Measurements from ENCODE around the gene PHF1. TPM values are rescaled to one million over a fixed set of nuclear protein-coding genes. Genes with fewer than 3 reads are reported as not detected.
A peak's percentile ranks its signal among the peaks of the same experiment; 100 is the strongest.
"Not testable (repeated sequence)": the region's sequence is repeated elsewhere in the genome, so short reads cannot be mapped to it uniquely, and the experiment has no call there.

Gene PHF1
- total RNA-seq, 4 donors from 2014 or later, result 75.3 to 109 (median 88.5) TPM

DNA sequence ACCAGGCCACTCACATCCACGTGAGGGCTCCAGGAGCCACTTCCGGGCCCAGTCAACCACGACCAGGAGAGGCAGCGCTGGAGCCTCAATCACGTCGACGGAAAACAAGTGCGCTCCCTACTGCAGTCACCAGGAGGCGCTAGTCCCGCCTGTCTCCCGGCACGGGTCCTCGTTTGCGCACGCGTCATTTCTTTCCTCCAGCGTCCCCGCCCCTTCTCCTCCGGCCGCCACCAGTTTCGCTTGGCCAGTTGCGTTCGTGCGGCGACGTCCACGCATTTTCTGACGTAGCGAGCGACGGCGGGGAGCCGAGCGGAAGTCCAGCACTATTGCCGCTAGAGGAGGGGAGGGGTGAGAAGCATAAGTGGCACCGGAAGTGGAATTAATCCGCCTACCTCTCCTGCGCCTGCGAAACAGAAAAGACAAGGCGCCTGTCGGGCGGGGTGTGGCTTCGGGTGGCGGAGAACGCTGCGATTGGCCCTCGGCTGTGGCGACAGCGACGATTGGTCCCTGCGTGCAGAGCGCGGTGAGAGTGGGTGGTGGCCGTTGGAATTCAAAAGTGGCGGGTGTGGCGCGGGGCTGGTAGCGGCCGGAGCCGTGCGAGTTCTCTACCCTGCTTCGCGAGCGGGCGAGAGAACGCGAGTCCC, 19.4 kb upstream of the PHF1 start, which contains the start of gene KIFC1:
Gene KIFC1 (plus strand): TSS at position 546 of the 644 bp plus-strand sequence. CDS start 163 bp downstream, outside the sequence.
- H3K4me1 ChIP-seq, result peaks cover 15 to 16% of the 10 kb centered on the region in 2 donors
- TF ChIP-seq, protein P1, sequence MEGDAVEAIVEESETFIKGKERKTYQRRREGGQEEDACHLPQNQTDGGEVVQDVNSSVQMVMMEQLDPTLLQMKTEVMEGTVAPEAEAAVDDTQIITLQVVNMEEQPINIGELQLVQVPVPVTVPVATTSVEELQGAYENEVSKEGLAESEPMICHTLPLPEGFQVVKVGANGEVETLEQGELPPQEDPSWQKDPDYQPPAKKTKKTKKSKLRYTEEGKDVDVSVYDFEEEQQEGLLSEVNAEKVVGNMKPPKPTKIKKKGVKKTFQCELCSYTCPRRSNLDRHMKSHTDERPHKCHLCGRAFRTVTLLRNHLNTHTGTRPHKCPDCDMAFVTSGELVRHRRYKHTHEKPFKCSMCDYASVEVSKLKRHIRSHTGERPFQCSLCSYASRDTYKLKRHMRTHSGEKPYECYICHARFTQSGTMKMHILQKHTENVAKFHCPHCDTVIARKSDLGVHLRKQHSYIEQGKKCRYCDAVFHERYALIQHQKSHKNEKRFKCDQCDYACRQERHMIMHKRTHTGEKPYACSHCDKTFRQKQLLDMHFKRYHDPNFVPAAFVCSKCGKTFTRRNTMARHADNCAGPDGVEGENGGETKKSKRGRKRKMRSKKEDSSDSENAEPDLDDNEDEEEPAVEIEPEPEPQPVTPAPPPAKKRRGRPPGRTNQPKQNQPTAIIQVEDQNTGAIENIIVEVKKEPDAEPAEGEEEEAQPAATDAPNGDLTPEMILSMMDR (IDR thresholded peaks at IDR 0.05), result peak; percentile 89 to 99 (median 96)
- TF ChIP-seq POLR2A (IDR thresholded peaks at IDR 0.05), result no peak
- H3K36me3 ChIP-seq, result no peaks in the 10 kb centered on the region
- H3K4me3 ChIP-seq (replicated peaks in 1 of 3), result peak within 1 kb of the TSS in 1 of 3 donors; percentile 34
- H3K27me3 ChIP-seq, result no peaks in the 10 kb centered on the region
- peak; percentile 99 for DNase-seq
- H3K27ac ChIP-seq, result peak within 1 kb of the TSS; percentile 87 to 97 (median 96)
- intact Hi-C loops (cut with DNase I), result no loop called here
- 0 to 2% methylated on average over 22 to 61 of the region's 67 CpGs for WGBS, 2 donors
- H3K9me3 ChIP-seq, result no peaks in the 10 kb centered on the region

DNA sequence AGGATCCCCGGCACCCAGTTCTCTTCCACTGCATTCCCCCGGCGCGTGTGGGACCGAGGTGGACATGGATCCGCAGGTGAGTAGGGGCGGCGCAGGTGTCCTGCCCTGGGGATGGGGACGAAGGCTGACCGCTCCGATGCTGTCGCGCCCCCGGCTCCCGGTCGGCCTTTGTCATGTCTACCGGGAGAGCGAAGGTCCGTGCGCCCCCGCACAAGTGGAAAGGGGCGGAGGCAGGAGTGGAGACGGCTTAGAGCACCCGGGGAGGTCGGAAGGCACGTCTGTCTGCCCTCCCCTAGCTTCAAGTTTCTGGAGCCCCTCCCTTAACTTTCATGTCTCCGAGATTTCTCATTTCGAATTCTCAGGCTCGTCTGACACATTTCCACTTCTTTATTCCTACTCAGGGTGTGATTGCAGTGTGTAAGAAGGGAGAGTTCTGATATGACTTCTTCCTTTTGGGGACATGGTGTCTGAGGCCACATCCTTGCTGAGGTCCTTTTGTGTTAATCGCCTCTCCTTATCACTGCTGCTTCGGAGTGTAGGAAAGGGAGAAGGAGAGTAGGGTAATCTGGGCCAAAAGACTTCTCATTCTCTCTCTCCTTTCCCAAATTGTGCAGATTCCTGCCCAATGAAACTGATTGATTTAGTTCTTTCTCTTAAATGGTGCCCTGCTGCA, 18.8 kb upstream of the PHF1 start:
- Histone ChIP-seq H3K4me3 (replicated peaks in 1 of 3) (peak overlapping the region in 1 of 3 donors; percentile 34), H3K4me1 (peaks cover 15 to 16% of the 10 kb centered on the region in 2 donors), H3K9me3 (no peaks in the 10 kb centered on the region), H3K36me3 (no peaks in the 10 kb centered on the region), H3K27ac (peak overlapping the region in 1 of 3 donors; percentile 46), H3K27me3 (no peaks in the 10 kb centered on the region)
- intact Hi-C loops (cut with DNase I), result no loop called here
- WGBS, 2 donors, result 0% methylated on average over 18 to 25 of the region's 31 CpGs
- DNase-seq, result no peak
- TF ChIP-seq, protein P1 (IDR thresholded peaks at IDR 0.05), result no peak
- no peak for TF ChIP-seq POLR2A (IDR thresholded peaks at IDR 0.05)

DNA sequence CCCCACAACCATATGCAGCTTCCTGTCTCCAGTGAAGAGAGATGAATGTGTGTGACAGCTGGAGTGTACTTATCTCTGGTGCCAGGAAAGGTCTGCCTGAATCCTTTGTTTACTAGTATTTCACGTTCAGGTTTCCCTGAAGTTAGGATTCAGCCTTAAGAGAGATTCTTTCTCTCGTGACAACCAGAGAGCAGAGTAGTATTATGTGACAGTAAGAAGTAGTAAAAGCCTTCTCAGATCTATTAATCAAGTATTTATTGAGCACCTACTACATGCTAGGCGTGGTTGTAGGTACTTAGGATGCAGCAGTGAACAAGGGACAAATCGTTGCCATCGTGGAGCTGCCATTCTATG, 18.2 kb upstream of the PHF1 start:
- Histone ChIP-seq H3K4me3 (replicated peaks in 1 of 3) (no peak overlapping the region), H3K36me3 (no peaks in the 10 kb centered on the region), H3K27me3 (no peaks in the 10 kb centered on the region), H3K9me3 (no peaks in the 10 kb centered on the region), H3K27ac (no peak overlapping the region), H3K4me1 (peaks cover 15 to 16% of the 10 kb centered on the region in 2 donors)
- no peak for TF ChIP-seq POLR2A (IDR thresholded peaks at IDR 0.05)
- TF ChIP-seq, protein P1 (IDR thresholded peaks at IDR 0.05), result no peak
- intact Hi-C loops (cut with DNase I), result no loop called here
- no peak for DNase-seq
- WGBS, 2 donors, result 39 to 42% methylated on average over 5 of the region's 5 CpGs

DNA sequence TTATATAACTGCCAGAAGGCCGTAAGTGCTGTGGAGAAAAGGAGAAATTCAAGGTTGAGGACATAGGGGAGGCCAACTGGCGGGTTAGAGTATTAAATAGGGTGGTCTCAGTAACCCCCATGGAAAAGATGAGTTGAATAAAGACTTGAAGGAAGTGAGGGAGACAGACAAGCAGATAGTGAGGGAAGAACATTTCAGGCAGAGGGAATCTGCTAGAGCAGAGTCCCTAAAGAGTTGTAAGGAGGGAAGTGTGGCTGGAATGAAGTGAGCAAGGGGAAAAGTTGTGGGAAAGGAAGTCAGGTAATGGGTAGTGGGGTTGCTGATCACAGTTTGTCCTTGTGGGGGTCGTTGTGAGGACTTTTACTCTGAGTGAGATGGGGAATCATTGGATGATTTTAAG, 17.8 kb upstream of the PHF1 start:
- H3K36me3 ChIP-seq, result no peaks in the 10 kb centered on the region
- H3K9me3 ChIP-seq, result no peaks in the 10 kb centered on the region
- no peak for DNase-seq
- 59% methylated on average over 3 of the region's 3 CpGs for WGBS, 2 donors
- H3K27ac ChIP-seq, result no peak overlapping the region
- intact Hi-C loops (cut with DNase I), result no loop called here
- H3K27me3 ChIP-seq, result no peaks in the 10 kb centered on the region
- peaks cover 15 to 16% of the 10 kb centered on the region in 2 donors for H3K4me1 ChIP-seq
- TF ChIP-seq, protein P1 (IDR thresholded peaks at IDR 0.05), result no peak
- TF ChIP-seq POLR2A (IDR thresholded peaks at IDR 0.05), result no peak
- H3K4me3 ChIP-seq (replicated peaks in 1 of 3), result no peak overlapping the region

DNA sequence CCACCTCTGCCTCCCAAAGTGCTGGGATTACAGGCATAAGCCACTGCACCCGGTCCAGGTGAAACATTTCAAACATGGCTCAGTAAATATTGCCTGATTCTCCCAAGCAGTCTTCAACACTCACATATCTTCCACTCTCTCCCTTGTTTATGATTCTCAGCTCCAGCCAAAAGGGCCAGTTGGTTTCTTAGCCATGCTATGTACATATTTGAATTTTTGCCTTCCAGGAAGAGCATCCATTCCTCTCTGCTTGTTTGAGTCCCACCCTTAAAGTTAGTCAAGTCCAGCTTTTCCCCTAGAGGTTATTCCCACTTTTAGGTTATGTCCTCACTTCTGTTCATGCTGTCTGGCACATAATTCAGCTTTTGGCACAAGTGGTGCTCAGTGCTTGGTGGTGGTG, 13.3 kb upstream of the PHF1 start:
- TF ChIP-seq, protein P1 (IDR thresholded peaks at IDR 0.05), result no peak
- TF ChIP-seq POLR2A (IDR thresholded peaks at IDR 0.05), result no peak
- H3K4me3 ChIP-seq (replicated peaks in 1 of 3), result no peak overlapping the region
- intact Hi-C loops (cut with DNase I), result no loop called here

DNA sequence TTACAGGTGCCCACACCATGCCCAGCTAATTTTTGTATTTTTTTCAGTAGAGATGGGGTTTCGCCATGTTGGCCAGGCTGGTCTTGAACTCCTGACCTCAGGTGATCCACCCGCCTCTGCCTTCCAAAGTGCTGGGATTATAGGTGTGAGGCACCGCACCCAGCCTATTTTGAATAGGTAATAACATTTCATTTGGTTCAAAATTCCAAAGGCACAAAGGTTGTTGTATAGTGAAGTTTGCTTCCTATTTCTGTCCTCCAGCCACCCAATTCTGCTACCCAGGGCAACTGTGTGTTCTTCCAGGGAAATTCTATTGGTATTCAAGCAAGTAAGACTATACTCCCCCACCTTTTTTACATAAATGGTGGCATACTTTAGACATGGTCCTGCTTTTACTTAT, 12.2 kb upstream of the PHF1 start:
- H3K4me1 ChIP-seq; H3K27me3 ChIP-seq; H3K36me3 ChIP-seq; intact Hi-C loops (cut with DNase I); DNase-seq; H3K9me3 ChIP-seq; H3K27ac ChIP-seq; H3K4me3 ChIP-seq (replicated peaks in 1 of 3): not testable (repeated sequence)
- WGBS, 2 donors, result 94 to 95% methylated on average over 3 of the region's 3 CpGs

More for the DNA sequence above, 13.3 kb upstream of the PHF1 start:
- WGBS, 2 donors, result 96 to 100% methylated on average over 1 of the region's 1 CpG
- Histone ChIP-seq H3K27me3 (no peaks in the 10 kb centered on the region), H3K4me1 (no peaks in the 10 kb centered on the region), H3K9me3 (no peaks in the 10 kb centered on the region), H3K36me3 (no peaks in the 10 kb centered on the region), H3K27ac (no peak overlapping the region)
- DNase-seq, result no peak

DNA sequence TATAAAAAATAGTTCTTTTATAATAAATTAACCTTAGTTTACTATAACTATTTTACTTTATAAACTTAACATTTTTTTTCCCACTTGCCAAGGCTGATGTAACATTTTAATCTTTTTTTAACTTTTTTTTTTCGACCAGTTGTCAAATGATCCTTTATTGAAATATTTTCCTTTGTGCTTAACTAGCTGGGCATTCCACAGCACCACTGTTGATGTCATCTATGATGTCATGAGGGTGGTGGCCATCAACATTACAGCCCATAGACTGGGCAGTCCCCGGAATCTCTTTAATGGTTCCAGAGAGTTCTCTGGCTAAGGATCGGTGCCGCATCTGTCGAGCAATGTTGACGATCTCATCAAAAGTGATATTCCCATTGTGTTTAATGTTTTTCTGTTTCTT, 10.9 kb upstream of the PHF1 start:
- H3K9me3 ChIP-seq; H3K4me3 ChIP-seq (replicated peaks in 1 of 3); H3K27ac ChIP-seq; H3K4me1 ChIP-seq; H3K36me3 ChIP-seq; H3K27me3 ChIP-seq; DNase-seq; intact Hi-C loops (cut with DNase I): not testable (repeated sequence)
- WGBS, 2 donors, result 96% methylated on average over 6 of the region's 6 CpGs
